ENCODE measurements around the gene ARHGAP6.

Gene ARHGAP6, protein sequence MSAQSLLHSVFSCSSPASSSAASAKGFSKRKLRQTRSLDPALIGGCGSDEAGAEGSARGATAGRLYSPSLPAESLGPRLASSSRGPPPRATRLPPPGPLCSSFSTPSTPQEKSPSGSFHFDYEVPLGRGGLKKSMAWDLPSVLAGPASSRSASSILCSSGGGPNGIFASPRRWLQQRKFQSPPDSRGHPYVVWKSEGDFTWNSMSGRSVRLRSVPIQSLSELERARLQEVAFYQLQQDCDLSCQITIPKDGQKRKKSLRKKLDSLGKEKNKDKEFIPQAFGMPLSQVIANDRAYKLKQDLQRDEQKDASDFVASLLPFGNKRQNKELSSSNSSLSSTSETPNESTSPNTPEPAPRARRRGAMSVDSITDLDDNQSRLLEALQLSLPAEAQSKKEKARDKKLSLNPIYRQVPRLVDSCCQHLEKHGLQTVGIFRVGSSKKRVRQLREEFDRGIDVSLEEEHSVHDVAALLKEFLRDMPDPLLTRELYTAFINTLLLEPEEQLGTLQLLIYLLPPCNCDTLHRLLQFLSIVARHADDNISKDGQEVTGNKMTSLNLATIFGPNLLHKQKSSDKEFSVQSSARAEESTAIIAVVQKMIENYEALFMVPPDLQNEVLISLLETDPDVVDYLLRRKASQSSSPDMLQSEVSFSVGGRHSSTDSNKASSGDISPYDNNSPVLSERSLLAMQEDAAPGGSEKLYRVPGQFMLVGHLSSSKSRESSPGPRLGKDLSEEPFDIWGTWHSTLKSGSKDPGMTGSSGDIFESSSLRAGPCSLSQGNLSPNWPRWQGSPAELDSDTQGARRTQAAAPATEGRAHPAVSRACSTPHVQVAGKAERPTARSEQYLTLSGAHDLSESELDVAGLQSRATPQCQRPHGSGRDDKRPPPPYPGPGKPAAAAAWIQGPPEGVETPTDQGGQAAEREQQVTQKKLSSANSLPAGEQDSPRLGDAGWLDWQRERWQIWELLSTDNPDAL (N-terminal part only)

DNA sequence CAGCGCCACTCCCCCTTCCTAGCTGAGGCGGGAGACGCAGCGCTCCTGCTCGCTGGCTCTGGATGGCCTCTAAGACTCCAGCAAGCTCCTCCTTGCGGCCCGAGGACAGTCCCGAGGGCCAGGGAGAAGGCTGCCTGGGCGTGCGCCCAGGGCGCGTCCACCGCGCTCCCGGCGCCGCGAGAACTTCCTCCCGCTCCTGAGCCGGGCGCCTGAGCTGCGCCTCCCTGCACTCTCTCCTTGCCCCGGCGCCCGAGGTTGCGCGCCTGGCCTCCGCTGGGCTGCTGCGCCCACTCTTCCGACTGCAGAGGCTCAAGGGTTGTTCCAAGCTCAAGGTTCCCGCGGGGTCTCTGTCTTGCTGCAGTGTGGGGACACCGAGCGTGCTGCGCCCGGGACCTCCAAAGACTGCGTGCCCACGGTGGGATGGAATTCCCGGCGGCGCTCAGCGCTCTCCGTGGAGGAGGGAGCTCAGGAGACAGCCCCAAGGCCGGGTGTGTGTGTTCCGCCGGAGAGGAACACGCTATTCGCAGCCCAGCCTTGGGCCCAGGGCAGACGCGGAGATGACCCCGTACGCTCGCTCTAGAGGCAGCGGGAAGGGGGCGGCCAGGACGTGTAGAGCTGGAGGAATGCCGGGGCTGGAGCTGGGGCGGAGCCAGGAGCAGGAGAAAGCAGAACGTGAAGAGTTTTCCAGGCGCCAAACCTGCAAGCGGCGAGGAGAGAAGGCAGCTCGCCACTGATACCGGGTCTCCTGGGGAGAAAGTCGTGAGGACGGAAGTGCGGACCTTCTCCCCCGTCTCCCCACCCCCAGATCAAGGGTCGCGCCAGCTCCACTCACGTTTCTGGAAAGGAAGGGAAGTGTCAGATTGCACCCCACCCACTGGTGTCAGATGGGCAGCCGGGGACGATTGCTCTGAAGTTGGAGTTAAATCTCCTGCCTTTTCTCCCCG, at the start of gene ARHGAP6:
Gene ARHGAP6, minus strand, starts transcription at position 753 of the 944 bp plus-strand sequence. CDS start 1,092 bp downstream, outside the sequence.
- DNase-seq (ENCODE audit: low spot score) = no peak

DNA sequence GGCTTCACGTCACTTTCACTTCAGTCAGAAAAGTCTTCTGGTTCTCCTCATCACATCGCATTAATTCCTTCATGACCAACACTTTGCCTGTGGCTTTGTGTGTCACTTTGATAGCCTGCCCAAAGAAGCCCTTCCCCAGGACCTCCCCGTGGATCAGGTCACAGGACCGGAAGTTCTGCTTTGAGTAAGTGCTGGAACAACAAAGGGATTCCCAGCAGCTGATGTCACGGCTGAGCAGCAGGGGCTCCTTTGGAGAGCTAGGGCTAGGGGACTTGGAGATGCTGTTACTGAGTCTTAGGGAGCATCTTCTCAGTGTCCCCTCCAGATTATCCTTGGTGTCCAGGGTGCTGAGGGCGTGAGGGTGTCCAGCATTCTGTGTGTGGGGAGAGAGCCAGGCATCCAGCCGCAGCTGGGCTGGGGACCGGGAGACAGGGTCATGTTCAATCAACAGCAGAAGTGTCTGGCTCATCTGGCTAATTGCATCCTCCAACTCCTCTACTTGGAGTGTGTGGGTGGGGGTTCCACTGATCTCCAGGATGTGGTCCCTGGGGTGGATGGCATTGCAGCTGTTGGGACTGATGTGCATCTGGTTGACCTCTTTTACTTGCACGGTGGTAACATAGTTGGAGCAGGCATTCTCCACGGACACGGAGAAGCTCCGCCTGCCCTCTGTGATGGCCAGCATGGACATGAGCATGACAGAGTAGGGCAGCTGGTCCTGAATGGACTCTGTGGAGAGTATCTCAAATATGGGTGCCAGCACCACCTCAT, 39.2 kb upstream of the ARHGAP6 start:
- no peak for DNase-seq (ENCODE audit: low spot score)

DNA sequence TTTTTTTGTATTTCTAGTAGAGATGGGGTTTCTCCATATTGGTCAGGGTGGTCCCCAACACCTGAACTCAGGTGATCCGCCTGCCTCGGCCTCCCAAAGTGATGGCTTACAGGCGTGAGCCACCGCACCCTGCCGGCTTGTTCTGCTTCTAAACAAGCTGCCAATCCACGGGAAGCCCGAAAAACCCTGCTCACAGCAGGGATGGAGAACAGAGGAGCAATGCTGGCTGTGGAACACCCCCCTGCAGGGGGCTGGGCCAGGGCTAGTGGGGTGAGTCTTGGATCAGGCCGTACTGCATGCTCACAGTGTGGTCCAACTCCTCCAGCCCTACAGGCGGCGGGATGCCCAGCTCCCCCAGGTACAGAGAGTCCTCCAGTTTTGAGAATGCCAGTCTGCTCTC, 38.1 kb upstream of the ARHGAP6 start:
- no peak for DNase-seq (ENCODE audit: low spot score)

DNA sequence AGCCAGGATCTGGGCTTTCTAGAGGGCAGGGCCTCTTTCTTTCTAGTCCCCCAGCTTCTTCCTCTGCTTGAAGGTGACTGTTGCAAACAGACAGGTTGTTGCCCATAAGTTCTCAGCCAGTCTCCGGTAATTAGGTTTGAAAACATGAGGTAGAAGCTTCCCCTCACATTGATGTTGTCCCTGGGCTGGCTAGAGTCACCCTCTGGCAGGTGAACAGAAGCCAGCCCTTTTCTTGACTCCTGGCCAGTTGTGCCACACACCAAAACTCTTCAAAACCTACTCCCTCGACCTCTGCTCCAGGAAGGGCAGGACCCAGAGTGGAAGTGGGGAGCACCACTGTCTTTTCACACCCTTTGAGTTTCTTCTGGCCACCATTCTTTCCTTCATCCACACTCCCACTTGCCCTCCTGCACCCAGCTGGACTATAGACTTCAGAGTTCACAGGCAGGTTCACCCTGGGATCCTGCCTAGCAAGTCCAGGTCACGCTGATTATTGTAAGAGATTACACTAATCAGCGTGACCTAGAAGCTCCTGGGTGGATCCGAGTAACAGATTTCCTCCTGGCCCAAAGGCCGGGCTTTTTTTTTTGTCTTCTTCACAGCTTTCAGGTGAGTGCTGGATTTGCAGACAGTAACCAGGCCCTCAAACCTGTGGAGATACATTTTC, 37.4 kb upstream of the ARHGAP6 start:
- DNase-seq (ENCODE audit: low spot score) = no peak

DNA sequence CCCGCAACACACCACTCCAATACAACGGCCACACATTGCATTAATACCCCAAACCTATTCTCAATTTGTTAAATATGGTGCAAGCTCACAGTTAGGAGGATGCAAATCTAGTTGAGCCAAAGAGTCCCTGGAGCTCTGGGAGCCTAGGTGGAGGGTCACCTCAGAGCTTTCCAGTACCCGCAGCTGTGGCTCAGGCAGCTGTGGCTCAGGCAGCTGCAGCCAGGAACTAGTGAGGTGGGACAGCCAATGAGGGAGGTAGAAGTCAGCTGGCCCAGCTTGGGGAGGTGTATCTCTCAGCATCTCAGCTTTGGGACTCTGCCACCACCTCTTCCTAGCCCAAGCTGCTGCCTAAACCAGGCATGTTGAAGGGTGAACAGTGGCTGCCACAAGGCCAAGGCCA, 36.7 kb upstream of the ARHGAP6 start:
- no peak for DNase-seq (ENCODE audit: low spot score)

DNA sequence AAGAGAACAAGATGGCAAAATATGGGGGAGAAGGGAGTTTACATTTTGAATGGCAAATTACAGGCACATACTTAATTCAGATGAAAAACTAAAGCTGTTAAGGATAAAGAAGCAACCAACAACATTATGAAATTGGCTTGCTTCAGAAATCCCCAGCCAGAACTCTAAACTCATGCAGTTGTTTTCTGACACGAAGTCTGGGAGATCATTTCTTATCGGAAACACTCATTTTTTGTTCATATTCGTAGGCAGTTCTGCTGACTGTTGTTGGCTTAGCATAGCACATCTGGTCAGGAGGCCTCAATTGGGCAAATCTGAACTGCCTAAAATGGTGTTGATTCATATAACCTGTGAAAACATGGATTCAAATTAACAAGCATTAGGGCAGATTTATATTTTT, 33.0 kb upstream of the ARHGAP6 start:
- no peak for DNase-seq (ENCODE audit: low spot score)

DNA sequence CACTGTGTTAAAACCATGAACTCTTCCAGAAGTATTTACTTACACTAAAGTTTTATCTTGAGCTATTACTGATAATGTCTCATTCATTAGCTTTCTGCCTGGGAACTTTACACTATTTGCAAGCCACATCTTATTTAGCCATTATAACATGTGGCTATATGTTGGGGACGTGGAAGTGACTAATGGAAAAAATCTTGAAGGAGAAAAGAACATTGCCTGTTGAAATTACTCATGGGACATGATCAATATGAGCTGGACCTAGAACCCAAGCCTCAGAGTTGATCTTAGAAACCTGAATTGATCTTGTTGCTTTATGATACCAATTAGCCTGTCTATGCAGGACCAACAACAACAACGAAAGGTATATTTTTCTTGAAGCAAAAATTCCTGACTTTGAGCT, 22.5 kb upstream of the ARHGAP6 start:
- DNase-seq (ENCODE audit: low spot score) = no peak

DNA sequence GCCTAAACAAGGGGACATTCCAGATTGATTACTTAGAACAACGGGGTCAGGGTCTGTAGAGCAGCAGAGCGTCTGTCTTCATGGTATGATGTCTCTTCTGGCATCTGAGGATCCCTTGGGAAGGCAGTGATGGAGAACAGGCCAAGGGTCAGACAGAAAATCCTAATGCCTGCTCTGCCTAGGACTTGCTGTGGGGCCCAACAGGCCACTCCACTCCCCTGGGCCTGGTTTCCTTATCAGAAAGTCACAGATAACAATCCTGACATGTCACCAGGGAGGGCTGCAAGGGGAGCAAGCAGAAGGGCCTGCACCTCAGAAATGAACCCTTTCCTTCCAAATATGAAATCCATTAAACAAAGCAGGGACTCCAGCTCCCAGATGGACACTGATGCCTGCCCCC, 21.4 kb upstream of the ARHGAP6 start:
- DNase-seq (ENCODE audit: low spot score) = no peak

DNA sequence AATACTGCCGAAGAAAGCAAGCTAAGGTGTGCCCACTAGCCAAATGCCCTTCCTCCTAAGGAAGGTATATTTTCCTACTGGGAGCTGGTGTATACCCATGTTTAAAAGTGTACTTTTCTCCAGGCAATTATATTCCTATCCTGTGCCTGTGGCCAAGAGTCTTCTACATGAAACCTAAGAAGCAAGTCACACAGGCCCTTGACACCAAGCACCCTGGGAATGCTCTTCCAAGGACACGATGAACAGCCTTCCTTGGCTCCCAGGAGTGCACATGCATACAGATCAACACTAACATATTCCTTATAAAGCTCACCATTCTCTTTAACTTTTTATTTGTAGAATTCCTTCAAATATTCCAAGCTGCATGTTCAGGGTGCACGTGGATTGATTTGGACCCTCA, 17.3 kb upstream of the ARHGAP6 start:
- no peak for DNase-seq (ENCODE audit: low spot score)

DNA sequence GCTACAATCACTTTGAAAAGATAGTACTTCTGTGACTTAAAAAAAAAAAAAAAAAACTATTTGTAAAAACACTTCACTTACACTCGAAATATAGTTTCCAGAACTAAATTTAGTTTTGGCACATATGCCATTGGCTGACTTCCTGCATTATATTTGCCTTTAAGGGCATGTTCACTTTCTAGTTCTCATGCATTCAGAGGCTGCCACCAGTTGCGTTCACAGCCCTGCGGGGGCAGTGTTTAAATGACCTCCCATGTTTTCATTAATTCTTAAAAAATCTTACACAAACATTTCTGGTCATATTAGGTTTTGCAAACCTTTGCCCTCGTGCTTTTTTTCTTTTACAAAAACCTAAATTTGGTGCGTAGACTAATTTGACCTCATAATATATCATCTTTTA, 12.4 kb upstream of the ARHGAP6 start:
- no peak for DNase-seq (ENCODE audit: low spot score)

DNA sequence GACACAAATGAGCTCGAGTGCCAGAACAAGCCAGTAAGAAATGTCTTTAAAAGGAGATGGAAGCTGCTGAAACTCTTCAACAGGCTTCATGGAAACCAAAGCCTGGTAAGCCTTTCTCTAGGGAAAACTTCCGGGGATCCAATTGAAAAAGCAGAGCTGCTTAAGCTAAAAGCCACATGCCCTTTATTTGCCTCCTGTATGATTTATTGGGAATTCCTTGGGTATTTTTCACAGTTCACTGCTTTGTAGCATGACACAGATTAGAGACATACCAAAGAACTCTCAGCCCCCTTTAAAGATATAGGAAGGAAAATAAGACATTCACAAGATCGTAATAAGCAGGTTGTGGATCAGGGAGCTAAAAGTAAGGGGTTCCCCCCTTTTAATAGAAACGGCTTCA, 6.5 kb upstream of the ARHGAP6 start:
- no peak for DNase-seq (ENCODE audit: low spot score)

DNA sequence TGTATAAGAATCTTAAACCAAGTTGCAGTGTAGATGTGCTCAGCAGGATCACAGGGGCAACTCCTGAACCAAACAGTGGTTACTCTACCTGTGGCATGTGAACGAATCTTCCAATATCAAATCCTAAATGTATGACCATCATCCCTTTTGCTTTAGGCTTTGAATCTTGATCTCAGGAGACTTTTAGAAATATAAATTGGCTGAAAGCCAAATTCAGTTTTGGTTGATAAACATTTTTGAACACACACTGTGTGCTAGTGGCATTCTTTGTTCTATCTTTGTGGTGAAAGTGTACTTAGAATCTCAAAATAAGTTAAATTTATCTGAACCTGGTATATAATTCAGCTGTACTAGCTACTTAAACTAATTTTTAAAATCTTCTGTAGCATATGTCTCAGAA, 4.6 kb upstream of the ARHGAP6 start:
- DNase-seq (ENCODE audit: low spot score) = no peak

DNA sequence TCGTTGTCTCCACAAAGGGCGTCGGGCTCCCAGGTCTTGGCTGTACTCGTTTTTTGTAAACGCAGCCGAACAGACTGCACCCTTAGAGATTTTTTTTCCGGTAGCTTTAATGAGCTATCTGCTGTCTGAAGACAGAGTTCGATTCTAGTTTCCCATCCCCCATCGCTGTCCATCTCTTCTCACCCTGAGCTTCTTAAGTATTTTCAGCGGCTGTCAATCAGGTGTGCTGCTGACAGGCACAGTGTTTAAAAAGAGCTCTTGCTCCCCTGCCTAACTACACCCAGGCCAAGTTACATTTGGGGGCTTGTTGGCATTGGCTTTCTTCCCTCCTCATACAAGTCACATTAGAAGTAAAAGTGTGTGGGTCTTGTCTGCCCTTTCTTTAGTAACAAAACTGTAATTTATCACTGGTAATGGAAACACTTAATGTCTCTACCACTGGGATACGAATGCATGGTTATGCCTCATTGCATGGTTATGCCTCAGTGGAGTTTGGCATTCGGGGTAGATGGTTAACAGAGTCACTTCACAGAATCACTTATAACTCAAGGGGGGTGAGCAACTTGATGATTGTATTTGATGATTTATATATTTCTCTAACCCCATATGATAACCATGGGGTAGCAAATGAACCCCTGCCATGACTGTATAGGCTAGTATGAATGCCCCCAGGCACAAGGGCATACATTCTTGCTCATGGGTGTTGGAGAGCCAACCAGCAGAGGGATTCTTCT, 1.4 kb upstream of the ARHGAP6 start:
- DNase-seq (ENCODE audit: low spot score) = no peak

DNA sequence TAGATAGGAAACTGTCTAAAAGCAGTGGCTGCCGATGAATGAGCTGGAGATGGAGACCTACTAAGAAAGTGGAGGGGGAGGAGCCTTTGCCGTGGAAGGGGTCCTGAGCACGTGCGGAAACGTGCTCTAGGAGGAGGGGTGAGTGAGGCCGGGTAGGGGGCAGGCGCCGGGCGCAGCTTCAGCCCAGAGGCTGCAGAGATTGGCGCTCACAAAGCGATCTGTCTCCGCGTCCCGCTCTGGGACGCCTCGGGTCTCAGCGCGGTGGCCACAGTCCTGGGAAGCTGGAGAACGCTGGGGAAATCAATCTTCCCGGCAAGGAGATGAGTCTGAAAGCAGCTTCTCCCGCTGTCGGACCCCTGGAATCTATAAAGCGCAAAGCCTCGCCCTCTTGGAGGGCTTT, 444 bp upstream of the ARHGAP6 start:
- DNase-seq (ENCODE audit: low spot score) = no peak

DNA sequence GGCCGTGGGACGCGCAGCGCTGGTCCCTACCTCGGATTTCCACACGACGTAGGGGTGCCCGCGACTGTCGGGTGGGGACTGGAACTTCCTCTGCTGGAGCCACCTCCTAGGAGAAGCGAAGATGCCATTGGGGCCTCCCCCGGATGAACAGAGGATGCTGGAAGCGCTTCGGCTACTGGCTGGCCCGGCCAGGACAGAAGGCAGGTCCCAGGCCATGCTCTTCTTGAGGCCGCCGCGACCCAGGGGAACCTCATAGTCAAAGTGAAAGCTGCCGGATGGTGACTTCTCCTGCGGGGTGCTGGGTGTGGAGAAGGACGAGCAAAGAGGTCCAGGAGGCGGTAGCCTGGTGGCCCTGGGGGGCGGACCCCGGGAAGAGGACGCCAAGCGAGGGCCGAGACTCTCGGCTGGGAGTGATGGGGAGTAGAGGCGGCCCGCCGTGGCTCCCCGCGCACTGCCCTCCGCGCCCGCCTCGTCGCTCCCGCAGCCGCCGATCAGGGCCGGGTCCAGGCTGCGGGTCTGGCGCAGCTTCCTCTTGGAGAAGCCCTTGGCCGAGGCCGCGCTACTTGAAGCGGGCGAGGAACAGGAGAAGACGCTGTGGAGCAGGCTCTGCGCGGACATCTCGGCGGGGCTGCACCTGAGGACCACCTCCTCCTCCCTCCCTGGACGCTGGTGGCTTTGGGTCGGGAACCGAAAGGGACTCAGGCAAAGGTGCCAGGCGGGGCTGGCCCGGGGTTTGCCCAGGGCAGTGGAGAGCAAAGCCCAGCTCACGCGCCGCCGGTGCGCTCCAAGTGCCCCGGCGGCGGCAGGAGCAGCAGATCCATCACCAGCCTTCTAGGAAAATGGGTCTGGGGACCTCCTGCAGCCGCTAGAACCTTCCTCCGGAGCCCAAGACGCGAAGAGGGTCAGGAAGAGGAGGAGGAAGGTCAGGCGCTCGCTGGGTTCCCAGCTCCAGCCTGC, 1.2 kb downstream of the ARHGAP6 start:
- no peak for DNase-seq (ENCODE audit: low spot score)

DNA sequence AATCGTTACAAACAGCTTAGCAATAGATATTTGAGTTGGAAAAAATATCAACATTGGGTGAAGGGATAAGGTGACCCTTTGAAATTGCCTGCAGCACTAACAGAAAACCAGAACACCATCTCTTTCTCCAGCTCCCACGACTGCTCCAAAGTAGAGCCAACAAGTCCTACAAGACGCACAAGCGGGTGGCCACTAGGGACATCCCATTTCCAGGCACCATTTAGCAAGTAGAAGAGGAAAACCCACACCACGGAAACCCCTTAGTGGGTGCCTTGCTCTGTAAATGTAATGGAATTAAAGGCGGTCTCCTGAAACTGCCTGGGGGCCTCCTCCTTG, 1.9 kb downstream of the ARHGAP6 start:
- no peak for DNase-seq (ENCODE audit: low spot score)

DNA sequence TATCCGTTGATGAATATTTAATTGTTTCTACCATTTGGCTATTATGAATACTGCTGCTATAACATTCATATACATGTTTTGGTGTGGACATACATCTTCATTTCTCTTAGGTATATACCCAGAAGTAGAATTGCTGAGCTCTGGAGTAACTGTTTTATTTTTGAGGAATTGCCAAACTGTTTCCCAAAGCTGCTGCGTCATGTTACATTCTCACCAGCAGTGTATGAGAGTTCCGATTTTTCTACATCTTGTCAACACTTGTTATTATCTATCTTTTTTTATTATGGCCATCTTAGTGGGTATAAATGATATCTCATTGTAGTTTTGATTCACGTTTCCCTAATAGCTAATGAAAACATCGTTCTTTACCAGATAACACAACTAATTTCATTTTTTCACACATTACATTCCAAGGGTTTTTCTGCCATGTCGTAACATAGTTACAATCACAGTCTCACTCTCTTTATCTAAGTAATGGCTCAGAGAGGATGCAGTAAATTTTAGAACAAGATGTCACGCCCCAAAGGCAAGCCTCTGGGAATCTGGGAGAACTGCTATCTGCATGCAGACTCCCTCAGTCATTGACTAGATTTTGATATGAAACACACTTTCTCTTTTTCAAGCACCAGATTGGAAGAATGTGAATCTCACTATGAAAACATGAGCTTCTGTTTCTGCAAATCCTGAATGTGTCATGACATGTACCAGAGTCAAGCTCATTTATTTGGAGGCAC, 10.3 kb downstream of the ARHGAP6 start:
- DNase-seq (ENCODE audit: low spot score) = no peak

Measured in activated CD4-positive, alpha-beta T cell treated with anti-CD3 and anti-CD28 coated beads, Interleukin-2, Interleukin-4, amounts not matched to agents 100 ng/mL and 50 ng/mL, durations not matched to agents 16 hours and 8 hours (primary cell).